ENCODE measurements around the gene TANGO6.

TANGO6 gene

GRCh38 chr16:69078073-69078472 is 234.7 kb downstream of the TANGO6 start:
- Mint-ChIP-seq H3K27ac (peak overlapping the region; percentile 6), H3K4me1 (peaks cover 15% of the 10 kb centered on the region), H3K27me3 (ENCODE audit: low read depth, poor library complexity) (no peaks in the 10 kb centered on the region), H3K36me3 (ENCODE audit: low read depth) (no peaks in the 10 kb centered on the region), H3K4me3 (no peak overlapping the region), H3K9me3 (no peaks in the 10 kb centered on the region)
- DNase-seq, result no peak
- no peak for TF ChIP-seq CTCF (IDR thresholded peaks at IDR 0.05)

- Mint-ChIP-seq H3K27ac (no peak overlapping the region), H3K4me3 (no peak overlapping the region), H3K4me1 (peaks cover 18% of the 10 kb centered on the region), H3K36me3 (ENCODE audit: low read depth) (peaks cover 5% of the 10 kb centered on the region), H3K27me3 (ENCODE audit: low read depth, poor library complexity) (peaks cover 3% of the 10 kb centered on the region), H3K9me3 (no peaks in the 10 kb centered on the region)
- no peak for TF ChIP-seq CTCF (IDR thresholded peaks at IDR 0.05)
- no peak for DNase-seq
Observed at GRCh38 chr16:69079697-69080096, 236.4 kb downstream of the TANGO6 start.

- no peak for DNase-seq
- TF ChIP-seq CTCF (IDR thresholded peaks at IDR 0.05), result no peak
- H3K27me3 Mint-ChIP-seq (ENCODE audit: low read depth, poor library complexity), result peaks cover 3% of the 10 kb centered on the region
- peaks cover 5% of the 10 kb centered on the region for H3K36me3 Mint-ChIP-seq (ENCODE audit: low read depth)
- H3K4me1 Mint-ChIP-seq, result peaks cover 11% of the 10 kb centered on the region
- H3K4me3 Mint-ChIP-seq, result no peak overlapping the region
- peak overlapping the region; percentile 28 for H3K27ac Mint-ChIP-seq
- H3K9me3 Mint-ChIP-seq, result no peaks in the 10 kb centered on the region
Observed at GRCh38 chr16:69083306-69083941, 240.1 kb downstream of the TANGO6 start.

- TF ChIP-seq CTCF (IDR thresholded peaks at IDR 0.05), result no peak
- Mint-ChIP-seq H3K4me1 (peaks cover 18% of the 10 kb centered on the region), H3K4me3 (no peak overlapping the region), H3K27me3 (ENCODE audit: low read depth, poor library complexity) (peaks cover 3% of the 10 kb centered on the region), H3K27ac (no peak overlapping the region), H3K9me3 (no peaks in the 10 kb centered on the region), H3K36me3 (ENCODE audit: low read depth) (peaks cover 5% of the 10 kb centered on the region)
- DNase-seq, result no peak
Observed at GRCh38 chr16:69084289-69084688, 241.0 kb downstream of the TANGO6 start.

- Mint-ChIP-seq H3K36me3 (ENCODE audit: low read depth) (peaks cover 5% of the 10 kb centered on the region), H3K4me3 (no peak overlapping the region), H3K27ac (no peak overlapping the region), H3K4me1 (peaks cover 22% of the 10 kb centered on the region), H3K27me3 (ENCODE audit: low read depth, poor library complexity) (peaks cover 3% of the 10 kb centered on the region), H3K9me3 (no peaks in the 10 kb centered on the region)
- DNase-seq, result no peak
- TF ChIP-seq CTCF (IDR thresholded peaks at IDR 0.05), result no peak
Observed at GRCh38 chr16:69085032-69085695, 241.8 kb downstream of the TANGO6 start.

- Mint-ChIP-seq H3K27me3 (ENCODE audit: low read depth, poor library complexity) (peaks cover 3% of the 10 kb centered on the region), H3K4me1 (peaks cover 22% of the 10 kb centered on the region), H3K36me3 (ENCODE audit: low read depth) (peaks cover 5% of the 10 kb centered on the region), H3K4me3 (no peak overlapping the region), H3K9me3 (no peaks in the 10 kb centered on the region), H3K27ac (no peak overlapping the region)
- DNase-seq, result no peak
- TF ChIP-seq CTCF (IDR thresholded peaks at IDR 0.05), result no peak
Observed at GRCh38 chr16:69087161-69087581, 243.8 kb downstream of the TANGO6 start.
